Testis (tissue), 3 donors: ENCODE data around the gene INPPL1. TPM values are rescaled to one million over a fixed set of nuclear protein-coding genes. Genes with fewer than 3 reads are reported as not detected.

Source experiments
- DNase-seq: peaks from one replicate; pipeline ENCODE4 v3.0.0-alpha.2; 2019
- H3K27ac ChIP-seq, 2 donors: fragments of 200-600 bp; sonication (generic); one replicate each; pipeline ENCODE4 v1.5.1; 2019
- H3K27me3 ChIP-seq: fragments of 200-600 bp; sonication (generic); one replicate; pipeline ENCODE4 v1.5.1; 2019
- H3K36me3 ChIP-seq: fragments of 200-600 bp; sonication (generic); one replicate; pipeline ENCODE4 v1.5.1; 2017; ENCODE audit warnings: low read depth; ENCODE audit errors: missing control alignments
- H3K4me1 ChIP-seq: fragments of 200-600 bp; sonication (generic); one replicate; pipeline ENCODE4 v1.5.1; 2019
- H3K4me3 ChIP-seq, 2 donors: fragments of 200-600 bp; sonication (generic); one replicate each; pipeline ENCODE4 v1.5.1; 2017 to 2019
- H3K9me3 ChIP-seq: fragments of 200-600 bp; sonication (generic); one replicate; pipeline ENCODE4 v1.5.1; 2017
- POLR2A ChIP-seq: fragments of 450-650 bp; IDR thresholded peaks from one replicate; pipeline ENCODE4 v1.6.1; 2017; ENCODE audit warnings: antibody characterized with exemption, mild to moderate bottlenecking, moderate library complexity
- WGBS, 2 donors: methylation state at CpG; one replicate each; pipeline ENCODE4 v1.1.5; 2018; 5-methylcytosine and 5-hydroxymethylcytosine counted together
- intact Hi-C: fragments of 100-400 bp; cut with DNase I; formaldehyde crosslinking; loops from one replicate; pipeline ENCODE4 v1.15.1; 2023; ENCODE audit warnings: low total_unique reads
- polyA plus RNA-seq: library from polyadenylated mRNA; stranded (reverse); fragments of 350-450 nt; fragmentation: Illumina TruSeq; extraction: RNeasy Lipid Tissue Mini Kit (QIAGEN cat#74804); gene quantifications from one replicate; pipeline ENCODE4 v1.2.3, GENCODE V29; 2014; ENCODE audit warnings: low read depth, low replicate concordance; ENCODE audit not compliant: insufficient read depth
- total RNA-seq, 2 donors: library from RNA; depleted of rRNA; stranded (reverse); fragments of >200 nt; gene quantifications; one replicate each; pipeline ENCODE4 v1.2.3, GENCODE V29; 2016
- TF ChIP-seq, protein P1 (sequence below), 3 experiments: fragments of 450-650 bp in 2 of 3; fragments of 200-600 bp in 1 of 3; sonication (generic) in 1 of 3; IDR thresholded peaks; one replicate each; pipeline ENCODE4 v1.5.1; 2016 to 2019; ENCODE audit warnings: antibody characterized with exemption in 3 of 3, mild to moderate bottlenecking in 2 of 3, moderate library complexity in 1 of 3

Gene INPPL1
- total and polyA plus RNA-seq, 3 donors from 2014 or later, result 48.1 to 132 (median 120) TPM

DNA sequence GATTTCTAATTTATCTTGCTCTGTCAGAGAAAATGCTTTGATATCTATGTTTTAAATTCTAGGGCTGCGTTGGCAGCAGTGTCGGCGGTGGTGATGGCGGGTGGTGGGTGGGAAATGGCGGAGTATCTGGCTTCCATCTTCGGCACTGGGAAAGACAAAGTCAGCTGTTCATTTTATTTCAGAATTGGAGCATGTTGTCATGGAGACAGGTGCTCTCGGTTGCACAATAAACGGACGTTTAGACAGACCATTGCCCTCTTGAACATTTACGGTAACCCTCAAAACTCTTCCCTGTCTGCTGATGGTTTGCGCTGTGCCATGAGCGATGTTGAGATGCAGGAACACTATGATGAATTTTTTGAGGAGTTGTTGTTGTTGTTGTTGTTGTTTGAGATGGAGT is 55.5 kb downstream of the INPPL1 start:
- H3K4me3 ChIP-seq, result peak overlapping the region in 1 of 2 donors; percentile 12
- WGBS, 2 donors, result 65 to 77% methylated on average over 12 of the region's 12 CpGs

DNA sequence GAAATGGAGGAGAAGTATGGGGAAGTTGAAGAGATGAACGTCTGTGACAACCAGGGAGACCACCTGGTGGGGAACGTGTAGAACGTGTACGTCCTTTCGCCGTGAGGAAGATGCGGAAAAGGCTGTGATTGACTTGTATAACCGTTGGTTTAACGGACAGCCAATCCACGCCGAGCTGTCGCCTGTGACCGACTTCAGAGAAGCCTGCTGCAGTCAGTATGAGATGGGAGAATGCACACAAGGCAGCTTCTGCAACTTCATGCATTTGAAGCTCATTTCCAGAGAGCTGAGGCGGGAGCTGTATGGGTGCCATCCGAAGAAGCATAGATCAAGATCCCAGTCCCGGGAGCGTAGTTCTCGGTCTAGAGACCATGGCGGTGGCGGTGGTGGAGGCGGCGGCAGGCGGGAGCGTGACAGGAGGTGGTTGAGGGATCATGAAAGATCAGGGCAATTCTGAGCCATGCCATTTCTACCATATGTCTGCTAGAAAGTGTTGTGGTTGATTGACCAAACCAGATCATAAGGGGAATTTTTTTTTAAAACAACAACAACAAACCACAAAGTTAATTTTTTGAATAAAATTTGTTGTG is 56.3 kb downstream of the INPPL1 start:
- Histone ChIP-seq H3K4me3 (peak overlapping the region; percentile 12), H3K9me3 (no peaks in the 10 kb centered on the region), H3K27me3 (no peaks in the 10 kb centered on the region), H3K27ac (no peak overlapping the region), H3K4me1 (no peaks in the 10 kb centered on the region), H3K36me3 (no peaks in the 10 kb centered on the region)
- peak; percentile 46 for DNase-seq
- intact Hi-C loops, result no loop called here
- 80 to 86% methylated on average over 24 of the region's 24 CpGs for WGBS, 2 donors
- TF ChIP-seq, protein P1, sequence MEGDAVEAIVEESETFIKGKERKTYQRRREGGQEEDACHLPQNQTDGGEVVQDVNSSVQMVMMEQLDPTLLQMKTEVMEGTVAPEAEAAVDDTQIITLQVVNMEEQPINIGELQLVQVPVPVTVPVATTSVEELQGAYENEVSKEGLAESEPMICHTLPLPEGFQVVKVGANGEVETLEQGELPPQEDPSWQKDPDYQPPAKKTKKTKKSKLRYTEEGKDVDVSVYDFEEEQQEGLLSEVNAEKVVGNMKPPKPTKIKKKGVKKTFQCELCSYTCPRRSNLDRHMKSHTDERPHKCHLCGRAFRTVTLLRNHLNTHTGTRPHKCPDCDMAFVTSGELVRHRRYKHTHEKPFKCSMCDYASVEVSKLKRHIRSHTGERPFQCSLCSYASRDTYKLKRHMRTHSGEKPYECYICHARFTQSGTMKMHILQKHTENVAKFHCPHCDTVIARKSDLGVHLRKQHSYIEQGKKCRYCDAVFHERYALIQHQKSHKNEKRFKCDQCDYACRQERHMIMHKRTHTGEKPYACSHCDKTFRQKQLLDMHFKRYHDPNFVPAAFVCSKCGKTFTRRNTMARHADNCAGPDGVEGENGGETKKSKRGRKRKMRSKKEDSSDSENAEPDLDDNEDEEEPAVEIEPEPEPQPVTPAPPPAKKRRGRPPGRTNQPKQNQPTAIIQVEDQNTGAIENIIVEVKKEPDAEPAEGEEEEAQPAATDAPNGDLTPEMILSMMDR (IDR thresholded peaks at IDR 0.05), result no peak
- TF ChIP-seq POLR2A, result no peak

More for the DNA sequence above, 55.5 kb downstream of the INPPL1 start:
- H3K4me1 ChIP-seq, result no peaks in the 10 kb centered on the region
- H3K27me3 ChIP-seq, result no peaks in the 10 kb centered on the region
- DNase-seq, result no peak
- no peak overlapping the region for H3K27ac ChIP-seq
- H3K36me3 ChIP-seq, result no peaks in the 10 kb centered on the region
- intact Hi-C loops, result no loop called here
- no peaks in the 10 kb centered on the region for H3K9me3 ChIP-seq
- TF ChIP-seq POLR2A, result no peak

DNA sequence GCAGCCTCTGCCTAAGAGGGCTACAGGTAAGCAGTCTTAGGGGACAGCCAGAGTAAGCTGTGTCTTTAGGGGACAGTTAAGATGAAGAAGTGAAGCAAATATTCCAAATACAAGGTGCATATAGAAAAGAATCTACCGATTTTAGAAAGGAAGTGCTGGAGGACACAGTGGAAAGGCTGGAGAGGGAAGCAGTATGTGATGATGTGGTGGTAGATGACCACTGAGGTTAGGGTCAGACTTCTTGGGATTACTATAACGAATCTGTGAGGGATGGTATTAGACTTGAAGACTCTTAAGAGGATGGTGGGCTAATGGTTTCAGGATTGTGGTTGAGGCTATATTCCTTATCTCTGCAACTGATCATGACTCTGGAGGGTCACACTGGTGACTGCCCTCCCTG is 59.4 kb downstream of the INPPL1 start:
- intact Hi-C loops, result no loop called here
- H3K4me3 ChIP-seq, result no peak overlapping the region
- TF ChIP-seq, protein P1 (IDR thresholded peaks at IDR 0.05), result no peak
- no peak for TF ChIP-seq POLR2A
- H3K27me3 ChIP-seq, result no peaks in the 10 kb centered on the region
- no peak for DNase-seq
- no peaks in the 10 kb centered on the region for H3K9me3 ChIP-seq
- no peaks in the 10 kb centered on the region for H3K36me3 ChIP-seq
- H3K27ac ChIP-seq, result no peak overlapping the region
- 72 to 83% methylated on average over 2 of the region's 2 CpGs for WGBS, 2 donors
- H3K4me1 ChIP-seq, result no peaks in the 10 kb centered on the region

DNA sequence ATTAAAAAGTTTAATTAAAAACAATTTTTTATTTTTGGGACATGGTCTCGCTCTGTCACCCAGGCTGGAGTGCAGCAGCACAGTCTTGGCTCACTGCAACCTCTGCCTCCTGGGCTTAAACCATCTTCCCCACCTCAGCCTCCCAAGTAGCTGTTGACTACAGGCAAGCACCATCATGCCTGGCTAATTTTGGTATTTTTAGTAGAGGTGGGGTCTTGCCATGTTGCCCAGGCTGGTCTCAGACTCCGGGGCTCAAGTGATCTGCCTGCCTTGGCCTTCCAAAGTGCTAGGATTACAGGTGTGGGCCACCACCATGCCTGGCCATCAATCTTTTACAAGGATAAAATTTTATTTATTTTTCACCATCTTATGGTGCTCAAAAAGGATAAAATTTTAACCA is 62.7 kb downstream of the INPPL1 start:
- H3K27me3 ChIP-seq, result no peaks in the 10 kb centered on the region
- no peak overlapping the region for H3K4me3 ChIP-seq
- H3K9me3 ChIP-seq, result no peaks in the 10 kb centered on the region
- 92 to 95% methylated on average over 2 of the region's 2 CpGs for WGBS, 2 donors
- intact Hi-C loops, result no loop called here
- TF ChIP-seq POLR2A, result no peak
- TF ChIP-seq, protein P1 (IDR thresholded peaks at IDR 0.05), result no peak
- H3K36me3 ChIP-seq, result no peaks in the 10 kb centered on the region
- no peaks in the 10 kb centered on the region for H3K4me1 ChIP-seq
- no peak for DNase-seq
- H3K27ac ChIP-seq, result no peak overlapping the region

Other genes with a start within 250 kb of the INPPL1 start
- 10 to 100 TPM; 13.5 to 16.8 TPM for gene IL18BP, start 225.9 kb upstream of the INPPL1 start, total RNA-seq
- gene IL18BP, start 225.9 kb upstream of the INPPL1 start, polyA plus RNA-seq, result 11.7 TPM
- 100 to 1,000 TPM; 452 to 470 TPM for gene NUMA1, start 144.2 kb upstream of the INPPL1 start, total RNA-seq
- gene NUMA1, start 144.2 kb upstream of the INPPL1 start, polyA plus RNA-seq, result 186 TPM
- 10 to 100 TPM; 50.8 to 84.6 TPM for gene LRRC51, start 143.9 kb upstream of the INPPL1 start, total RNA-seq
- 200 TPM for gene LRRC51, start 143.9 kb upstream of the INPPL1 start, polyA plus RNA-seq
- 100 to 1,000 TPM in 1 of 2 donors, 10 to 100 TPM in 1; 89.0 to 107 TPM for gene LAMTOR1, start 121.5 kb upstream of the INPPL1 start, total RNA-seq
- gene LAMTOR1, start 121.5 kb upstream of the INPPL1 start, polyA plus RNA-seq, result 86.9 TPM
- gene TOMT, start 118.8 kb upstream of the INPPL1 start, total RNA-seq, result under 1 TPM in 1 of 2 donors, not detected in 1; 0.43 TPM
- gene TOMT, start 118.8 kb upstream of the INPPL1 start, polyA plus RNA-seq, result not detected
- 10 to 100 TPM; 61.9 to 66.1 TPM for gene ANAPC15, start 112.1 kb upstream of the INPPL1 start, total RNA-seq
- gene ANAPC15, start 112.1 kb upstream of the INPPL1 start, polyA plus RNA-seq, result 103 TPM
- under 1 TPM in 1 of 2 donors, not detected in 1; 0.55 TPM for gene FOLR3, start 89.0 kb upstream of the INPPL1 start, total RNA-seq
- gene FOLR3, start 89.0 kb upstream of the INPPL1 start, polyA plus RNA-seq, result 0.79 TPM
- 1 to 10 TPM in 1 of 2 donors, not detected in 1; 1.2 TPM for gene FOLR1, start 32.6 kb upstream of the INPPL1 start, total RNA-seq
- gene FOLR1, start 32.6 kb upstream of the INPPL1 start, polyA plus RNA-seq, result 3.7 TPM
- 1 to 10 TPM; 1.3 to 8.7 TPM for gene FOLR2, start 8.0 kb upstream of the INPPL1 start, total RNA-seq
- gene FOLR2, start 8.0 kb upstream of the INPPL1 start, polyA plus RNA-seq, result 37.3 TPM
- 1 to 10 TPM; 1.3 to 2.0 TPM for gene PHOX2A, start 19.4 kb downstream of the INPPL1 start, total RNA-seq
- 1.6 TPM for gene PHOX2A, start 19.4 kb downstream of the INPPL1 start, polyA plus RNA-seq
- 100 to 1,000 TPM; 161 to 316 TPM for gene CLPB, start 209.8 kb downstream of the INPPL1 start, total RNA-seq
- gene CLPB, start 209.8 kb downstream of the INPPL1 start, polyA plus RNA-seq, result 421 TPM